Measurements from ENCODE around the gene TTC28. TPM values are rescaled to one million over a fixed set of nuclear protein-coding genes. Genes with fewer than 3 reads are reported as not detected.

Gene TTC28
- total and polyA plus RNA-seq, 10 of the 15 experiments (the other 5 are each of a cell fraction or from before 2014, with no cell fraction given) = 0.15 to 8.4 (median 1.4) TPM

- ChIA-PET POLR2A (no interaction called here), RAD21 (ENCODE audit: unreplicated experiment) (no interaction called here), CTCF (no interaction called here), SMC1A (ENCODE audit: uncharacterized antibody, unreplicated experiment) (no interaction called here)
- no peak overlapping the region for H3K4me2 ChIP-seq (ENCODE audit: control insufficient read depth, insufficient read depth)
- no peak overlapping the region for H3K27ac ChIP-seq (ENCODE audit: control insufficient read depth, insufficient read depth)
- H3K27me3 ChIP-seq (replicated peaks in 1 of 2; ENCODE audit: control insufficient read depth in 2 of 2, insufficient read depth in 2 of 2, low read length in 1 of 2) = no peaks in the 10 kb centered on the region
- no peak overlapping the region for H3K9ac ChIP-seq (ENCODE audit: control insufficient read depth, insufficient read depth, low read length)
- DNase-seq (ENCODE audit: low read depth, low spot score) (no peak), FAIRE-seq (no peak), ATAC-seq (no peak)
- no TSS peak for BruUV-seq (replicated peaks)
- TF ChIP-seq RUNX3 (IDR thresholded peaks at IDR 0.05; ENCODE audit: low read length) = no peak
- no peak for TF ChIP-seq NBN (IDR thresholded peaks at IDR 0.05)
- no peak for TF ChIP-seq RELA (IDR thresholded peaks at IDR 0.05; ENCODE audit: borderline replicate concordance, partially characterized antibody)
- TF ChIP-seq ZBTB4 (CRISPR knock-in tag; IDR thresholded peaks at IDR 0.05) = no peak
- no peak for TF ChIP-seq ELK1 (IDR thresholded peaks at IDR 0.05; ENCODE audit: low read depth, low read length)
- no peak for TF ChIP-seq CHD1 (IDR thresholded peaks at IDR 0.05; ENCODE audit: low read depth, low read length)
- no peak for TF ChIP-seq POLR2AphosphoS5 (IDR thresholded peaks at IDR 0.05; ENCODE audit: low read length)
- no peak for TF ChIP-seq ZNF687 (IDR thresholded peaks at IDR 0.05)
- no peak for TF ChIP-seq ASH2L (IDR thresholded peaks at IDR 0.05; ENCODE audit: borderline replicate concordance, low read depth)
- TF ChIP-seq STAT3 (IDR thresholded peaks at IDR 0.05; ENCODE audit: low read depth, low read length) = no peak
- TF ChIP-seq MTA2 (IDR thresholded peaks at IDR 0.05; ENCODE audit: low read depth) = no peak
- TF ChIP-seq SMAD1 (IDR thresholded peaks at IDR 0.05; ENCODE audit: low read depth, partially characterized antibody) = no peak
- TF ChIP-seq FOXK2 (IDR thresholded peaks at IDR 0.05) = no peak
- no peak for TF ChIP-seq POU2F2 (IDR thresholded peaks at IDR 0.05; ENCODE audit: borderline replicate concordance, low read depth, low read length)
- no peaks in the 10 kb centered on the region for H3K4me1 ChIP-seq (ENCODE audit: control insufficient read depth, insufficient read depth, low read length)
- H3K4me3 ChIP-seq = no peak overlapping the region
- H3K36me3 ChIP-seq (ENCODE audit: control insufficient read depth in 2 of 2, insufficient read depth in 2 of 2, low read length in 1 of 2) = no peaks in the 10 kb centered on the region
- in situ Hi-C loops (cut with MboI) = no loop called here
- H3K79me2 ChIP-seq (ENCODE audit: control insufficient read depth, insufficient read depth, low read length) = no peaks in the 10 kb centered on the region
- intact Hi-C loops (cut with micrococcal nuclease; ENCODE audit: unreplicated experiment) = no loop called here
- H2AFZ ChIP-seq (ENCODE audit: control insufficient read depth, low read depth, low read length) = no peak overlapping the region
- no peaks in the 10 kb centered on the region for H3K9me3 ChIP-seq (replicated peaks; ENCODE audit: control insufficient read depth, insufficient read depth, low read length)
- no peaks in the 10 kb centered on the region for H4K20me1 ChIP-seq (ENCODE audit: control insufficient read depth, insufficient read depth)
- WGBS (ENCODE audit: insufficient coverage, insufficient replicate concordance, low lambda C conversion rate, missing lambda C conversion rate) = 24% methylated on average over 2 of the region's 2 CpGs
Observed at GRCh38 chr22:28105988-28106387, 573.7 kb downstream of the TTC28 start.

Measured in GM12878 (cell line).